Mesothelial cell of epicardium (in vitro differentiated cells): ENCODE measurements around the gene CRACDL. TPM values are rescaled to one million over a fixed set of nuclear protein-coding genes. Genes with fewer than 3 reads are reported as not detected.
A peak's percentile ranks its signal among the peaks of the same experiment; 100 is the strongest.

Experiments used
- DNase-seq, 2 experiments: peaks; one replicate each; pipeline ENCODE4 v3.0.0; 2021; ENCODE audit warnings: low spot score in 2 of 2; ENCODE audit not compliant: unreplicated experiment in 2 of 2
- H3K27ac Mint-ChIP-seq: 2 replicates; pipeline ENCODE4 v1.8.0; 2021; ENCODE audit warnings: mixed read lengths
- H3K27me3 Mint-ChIP-seq: 2 replicates; pipeline ENCODE4 v1.8.0; 2021; ENCODE audit warnings: low read depth, mixed read lengths
- H3K36me3 Mint-ChIP-seq: 2 replicates; pipeline ENCODE4 v1.8.0; 2021; ENCODE audit warnings: mixed read lengths
- H3K4me1 Mint-ChIP-seq: 2 replicates; pipeline ENCODE4 v1.8.0; 2021; ENCODE audit warnings: mixed read lengths
- H3K4me3 Mint-ChIP-seq: 2 replicates; pipeline ENCODE4 v1.8.0; 2021; ENCODE audit warnings: mild to moderate bottlenecking, moderate library complexity, mixed read lengths
- H3K9me3 Mint-ChIP-seq: 2 replicates; pipeline ENCODE4 v1.8.0; 2021; ENCODE audit warnings: mixed read lengths
- CTCF ChIP-seq: fragments of 200-600 bp; sonication (generic); IDR thresholded peaks from one replicate; pipeline ENCODE4 v1.5.0; 2021; ENCODE audit warnings: antibody characterized with exemption; ENCODE audit not compliant: unreplicated experiment
- total RNA-seq: library from RNA; stranded (reverse); gene quantifications from 3 replicates; pipeline ENCODE4 v1.2.1, GENCODE V29; 2021

Gene CRACDL
- total RNA-seq, 1 donor from 2014 or later, result 1.7 TPM

GRCh38 chr2:98872526-98872925 is 63.5 kb downstream of the CRACDL start:
- no peak for TF ChIP-seq CTCF
- Mint-ChIP-seq H3K36me3 (no peaks in the 10 kb centered on the region), H3K9me3 (no peaks in the 10 kb centered on the region), H3K4me3 (no peak overlapping the region), H3K27ac (no peak overlapping the region), H3K4me1 (peaks cover 13% of the 10 kb centered on the region), H3K27me3 (peaks cover 12% of the 10 kb centered on the region)
- DNase-seq, result no peak

- no peak for DNase-seq
- Mint-ChIP-seq H3K36me3 (no peaks in the 10 kb centered on the region), H3K4me1 (peaks cover 17% of the 10 kb centered on the region), H3K27ac (no peak overlapping the region), H3K27me3 (peaks cover 12% of the 10 kb centered on the region), H3K4me3 (no peak overlapping the region), H3K9me3 (no peaks in the 10 kb centered on the region)
- TF ChIP-seq CTCF, result no peak
These were observed 64.5 kb downstream of the CRACDL start for GRCh38 chr2:98871506-98871905.

GRCh38 chr2:98870516-98871158 is 65.4 kb downstream of the CRACDL start:
- no peaks in the 10 kb centered on the region for H3K36me3 Mint-ChIP-seq
- no peak overlapping the region for H3K4me3 Mint-ChIP-seq
- no peaks in the 10 kb centered on the region for H3K9me3 Mint-ChIP-seq
- no peak for TF ChIP-seq CTCF
- H3K4me1 Mint-ChIP-seq, result peaks cover 22% of the 10 kb centered on the region
- DNase-seq, result no peak
- H3K27ac Mint-ChIP-seq, result no peak overlapping the region
- peaks cover 12% of the 10 kb centered on the region for H3K27me3 Mint-ChIP-seq

- TF ChIP-seq CTCF, result no peak
- Mint-ChIP-seq H3K36me3 (no peaks in the 10 kb centered on the region), H3K4me1 (peaks cover 27% of the 10 kb centered on the region), H3K9me3 (peaks cover 4% of the 10 kb centered on the region), H3K27ac (peak overlapping the region; percentile 86), H3K4me3 (no peak overlapping the region), H3K27me3 (peaks cover 11% of the 10 kb centered on the region)
- no peak for DNase-seq
These were observed 66.2 kb downstream of the CRACDL start for GRCh38 chr2:98869870-98870269.

GRCh38 chr2:98869272-98869641 is 66.8 kb downstream of the CRACDL start:
- peak overlapping the region; percentile 86 for H3K27ac Mint-ChIP-seq
- no peak overlapping the region for H3K4me3 Mint-ChIP-seq
- peaks cover 10% of the 10 kb centered on the region for H3K27me3 Mint-ChIP-seq
- TF ChIP-seq CTCF, result no peak
- no peak for DNase-seq
- no peaks in the 10 kb centered on the region for H3K36me3 Mint-ChIP-seq
- peaks cover 4% of the 10 kb centered on the region for H3K9me3 Mint-ChIP-seq
- H3K4me1 Mint-ChIP-seq, result peaks cover 27% of the 10 kb centered on the region
